ENCODE data around the gene SMG6.
A peak's percentile ranks its signal among the peaks of the same experiment; 100 is the strongest.

DNA sequence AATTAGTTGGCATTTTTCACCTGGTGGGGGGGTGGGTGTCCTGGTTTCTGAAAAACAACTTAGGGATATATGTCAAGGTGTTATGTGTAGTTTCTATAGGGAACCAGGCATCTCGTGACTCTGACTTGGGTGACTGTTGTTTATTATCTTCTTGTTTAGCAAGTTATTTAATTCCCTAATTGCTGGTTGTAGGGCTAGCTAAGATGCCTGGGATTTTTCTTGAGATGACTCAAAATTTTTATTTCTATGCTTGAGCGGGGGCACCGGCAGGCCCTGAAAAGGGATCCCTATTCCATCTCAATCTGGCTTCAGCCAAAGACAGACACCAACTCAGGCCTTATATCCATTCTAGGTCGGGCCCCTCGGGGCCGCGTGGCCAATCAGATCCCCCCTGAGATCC, 270.4 kb downstream of the SMG6 start:
- TF ChIP-seq, protein P1, sequence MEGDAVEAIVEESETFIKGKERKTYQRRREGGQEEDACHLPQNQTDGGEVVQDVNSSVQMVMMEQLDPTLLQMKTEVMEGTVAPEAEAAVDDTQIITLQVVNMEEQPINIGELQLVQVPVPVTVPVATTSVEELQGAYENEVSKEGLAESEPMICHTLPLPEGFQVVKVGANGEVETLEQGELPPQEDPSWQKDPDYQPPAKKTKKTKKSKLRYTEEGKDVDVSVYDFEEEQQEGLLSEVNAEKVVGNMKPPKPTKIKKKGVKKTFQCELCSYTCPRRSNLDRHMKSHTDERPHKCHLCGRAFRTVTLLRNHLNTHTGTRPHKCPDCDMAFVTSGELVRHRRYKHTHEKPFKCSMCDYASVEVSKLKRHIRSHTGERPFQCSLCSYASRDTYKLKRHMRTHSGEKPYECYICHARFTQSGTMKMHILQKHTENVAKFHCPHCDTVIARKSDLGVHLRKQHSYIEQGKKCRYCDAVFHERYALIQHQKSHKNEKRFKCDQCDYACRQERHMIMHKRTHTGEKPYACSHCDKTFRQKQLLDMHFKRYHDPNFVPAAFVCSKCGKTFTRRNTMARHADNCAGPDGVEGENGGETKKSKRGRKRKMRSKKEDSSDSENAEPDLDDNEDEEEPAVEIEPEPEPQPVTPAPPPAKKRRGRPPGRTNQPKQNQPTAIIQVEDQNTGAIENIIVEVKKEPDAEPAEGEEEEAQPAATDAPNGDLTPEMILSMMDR (conservative IDR thresholded peaks at IDR 0.05; ENCODE audit: low read depth, low read length) = no peak
- TF ChIP-seq POLR2A (IDR thresholded peaks at IDR 0.05; ENCODE audit: low read depth, low read length) (no peak), NFE2L2 (IDR thresholded peaks at IDR 0.05; ENCODE audit: low read depth, low read length) (no peak), MAFK (IDR thresholded peaks at IDR 0.05; ENCODE audit: low read depth, low read length) (no peak), CHD1 (IDR thresholded peaks at IDR 0.05; ENCODE audit: low read depth, low read length) (no peak), RFX5 (IDR thresholded peaks at IDR 0.05; ENCODE audit: low read depth, low read length) (no peak), MAZ (IDR thresholded peaks at IDR 0.05; ENCODE audit: borderline replicate concordance, low read depth, low read length) (no peak), FOS (IDR thresholded peaks at IDR 0.05; ENCODE audit: low read depth, low read length) (no peak), RCOR1 (IDR thresholded peaks at IDR 0.05; ENCODE audit: insufficient replicate concordance, low read length) (no peak), MXI1 (IDR thresholded peaks at IDR 0.05; ENCODE audit: borderline replicate concordance, low read depth, low read length) (no peak), CEBPB (IDR thresholded peaks at IDR 0.05; ENCODE audit: low read depth, low read length) (no peak), SMC3 (IDR thresholded peaks at IDR 0.05; ENCODE audit: low read depth, low read length) (no peak), BHLHE40 (IDR thresholded peaks at IDR 0.05; ENCODE audit: low read depth, low read length) (peak; percentile 69; the same call in 1 of the 2 replicates)
- TF ChIP-seq, protein P2, sequence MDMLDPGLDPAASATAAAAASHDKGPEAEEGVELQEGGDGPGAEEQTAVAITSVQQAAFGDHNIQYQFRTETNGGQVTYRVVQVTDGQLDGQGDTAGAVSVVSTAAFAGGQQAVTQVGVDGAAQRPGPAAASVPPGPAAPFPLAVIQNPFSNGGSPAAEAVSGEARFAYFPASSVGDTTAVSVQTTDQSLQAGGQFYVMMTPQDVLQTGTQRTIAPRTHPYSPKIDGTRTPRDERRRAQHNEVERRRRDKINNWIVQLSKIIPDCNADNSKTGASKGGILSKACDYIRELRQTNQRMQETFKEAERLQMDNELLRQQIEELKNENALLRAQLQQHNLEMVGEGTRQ (IDR thresholded peaks at IDR 0.05; ENCODE audit: low read depth, low read length) = no peak
